Mammary epithelial cell (primary cell): Measurements from ENCODE around the gene PLET1.

Experiments used
- EZH2 ChIP-seq: IDR thresholded peaks from 2 replicates; pipeline ENCODE4 v1.6.1; 2012; ENCODE audit warnings: low read length, inconsistent platforms, borderline replicate concordance
- TF ChIP-seq, protein P1 (sequence below), 2 donors: IDR thresholded peaks in 1 of 2; conservative IDR thresholded peaks in 1 of 2; 2 replicates each; pipeline ENCODE4 v1.5.1; 2011 to 2012; ENCODE audit warnings: inconsistent platforms in 2 of 2, low read length in 2 of 2, mild to moderate bottlenecking in 2 of 2, control low read depth in 1 of 2, low read depth in 1 of 2; ENCODE audit not compliant: insufficient read depth in 1 of 2; ENCODE audit errors: extremely low read depth in 1 of 2

DNA sequence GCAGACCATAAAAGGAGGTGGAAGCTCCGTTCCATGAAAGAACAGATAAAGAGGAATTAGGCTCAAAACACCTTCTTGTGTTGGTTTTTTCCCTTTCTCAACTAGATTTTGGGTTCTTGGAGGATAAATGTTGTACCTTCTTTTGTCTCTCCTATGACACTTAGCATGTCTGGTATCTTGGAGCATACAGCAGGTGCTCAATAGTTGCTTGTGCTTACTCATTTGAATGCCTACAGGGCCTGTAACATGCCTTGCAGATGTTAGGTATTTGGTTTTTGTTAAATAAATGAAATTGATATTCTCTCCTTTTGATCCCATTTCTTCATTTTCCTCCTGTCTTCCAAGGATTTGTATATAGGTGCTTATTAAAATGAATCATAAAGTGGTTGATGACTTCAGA, 16.4 kb upstream of the PLET1 start:
- TF ChIP-seq, protein P1, sequence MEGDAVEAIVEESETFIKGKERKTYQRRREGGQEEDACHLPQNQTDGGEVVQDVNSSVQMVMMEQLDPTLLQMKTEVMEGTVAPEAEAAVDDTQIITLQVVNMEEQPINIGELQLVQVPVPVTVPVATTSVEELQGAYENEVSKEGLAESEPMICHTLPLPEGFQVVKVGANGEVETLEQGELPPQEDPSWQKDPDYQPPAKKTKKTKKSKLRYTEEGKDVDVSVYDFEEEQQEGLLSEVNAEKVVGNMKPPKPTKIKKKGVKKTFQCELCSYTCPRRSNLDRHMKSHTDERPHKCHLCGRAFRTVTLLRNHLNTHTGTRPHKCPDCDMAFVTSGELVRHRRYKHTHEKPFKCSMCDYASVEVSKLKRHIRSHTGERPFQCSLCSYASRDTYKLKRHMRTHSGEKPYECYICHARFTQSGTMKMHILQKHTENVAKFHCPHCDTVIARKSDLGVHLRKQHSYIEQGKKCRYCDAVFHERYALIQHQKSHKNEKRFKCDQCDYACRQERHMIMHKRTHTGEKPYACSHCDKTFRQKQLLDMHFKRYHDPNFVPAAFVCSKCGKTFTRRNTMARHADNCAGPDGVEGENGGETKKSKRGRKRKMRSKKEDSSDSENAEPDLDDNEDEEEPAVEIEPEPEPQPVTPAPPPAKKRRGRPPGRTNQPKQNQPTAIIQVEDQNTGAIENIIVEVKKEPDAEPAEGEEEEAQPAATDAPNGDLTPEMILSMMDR (conservative IDR thresholded peaks at IDR 0.05 in 1 of 2, IDR thresholded peaks at IDR 0.05 in 1 of 2; ENCODE audit: extremely low read depth in 1 of 2, insufficient read depth in 1 of 2, low read depth in 1 of 2, low read length in 2 of 2), result no peak
- TF ChIP-seq EZH2, result no peak
